ENCODE results near the gene ANKS3. TPM values are rescaled to one million over a fixed set of nuclear protein-coding genes. Genes with fewer than 3 reads are reported as not detected.
"Not testable (repeated sequence)": the region's sequence is repeated elsewhere in the genome, so short reads cannot be mapped to it uniquely, and the experiment has no call there.

Gene ANKS3
- total and polyA plus RNA-seq, 4 donors = 6.3 to 79.5 (median 29.2) TPM

DNA sequence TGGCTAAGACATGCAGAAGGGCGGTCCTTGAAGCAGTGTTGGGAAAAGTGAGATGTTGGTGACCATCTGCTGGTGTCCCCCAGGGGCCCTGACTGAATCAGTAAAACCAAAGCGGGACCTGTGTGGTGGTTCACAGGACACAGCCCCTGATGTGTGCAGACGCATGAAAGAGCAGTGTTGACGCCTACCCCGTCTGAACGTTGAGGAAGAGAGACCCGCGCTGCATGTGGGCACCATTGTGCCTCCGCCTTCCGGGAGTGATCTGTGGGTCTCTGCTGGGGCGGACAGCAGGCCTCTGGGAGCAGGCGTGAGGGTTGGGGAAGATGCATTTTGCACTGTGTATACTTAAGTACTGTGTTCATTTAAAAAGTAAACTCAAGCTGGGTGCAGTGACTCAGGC is 77.8 kb downstream of the ANKS3 start:
- no peak overlapping the region for H3K27ac ChIP-seq (ENCODE audit: low read depth in 1 of 2, low read length in 2 of 2)
- no peak for ATAC-seq (ENCODE audit: low FRiP score)
- H3K4me3 ChIP-seq (ENCODE audit: low read length in 2 of 2) = no peak overlapping the region
- no peaks in the 10 kb centered on the region for H3K4me1 ChIP-seq (ENCODE audit: control insufficient read depth in 1 of 2, insufficient read depth in 2 of 2, low read length in 2 of 2)
- 95% methylated on average over 12 of the region's 12 CpGs for WGBS, 2 donors
- DNase-seq = no peak
- H3K36me3 ChIP-seq (ENCODE audit: control insufficient read depth in 1 of 2, insufficient read depth in 2 of 2, low read length in 1 of 2) = peaks cover 0 to 2% of the 10 kb centered on the region in 2 donors
- no peaks in the 10 kb centered on the region for H3K9me3 ChIP-seq (ENCODE audit: control insufficient read depth, low read length)
- no peaks in the 10 kb centered on the region for H3K27me3 ChIP-seq (ENCODE audit: control insufficient read depth in 1 of 2, insufficient read depth in 2 of 2, low read length in 1 of 2)
- intact Hi-C loops (cut with DNase I) = loop anchor here in 1 of 2 donors (10.0 kb wide), 1 partner anchor 59 kb away; no protein-coding TSS in a partner anchor

DNA sequence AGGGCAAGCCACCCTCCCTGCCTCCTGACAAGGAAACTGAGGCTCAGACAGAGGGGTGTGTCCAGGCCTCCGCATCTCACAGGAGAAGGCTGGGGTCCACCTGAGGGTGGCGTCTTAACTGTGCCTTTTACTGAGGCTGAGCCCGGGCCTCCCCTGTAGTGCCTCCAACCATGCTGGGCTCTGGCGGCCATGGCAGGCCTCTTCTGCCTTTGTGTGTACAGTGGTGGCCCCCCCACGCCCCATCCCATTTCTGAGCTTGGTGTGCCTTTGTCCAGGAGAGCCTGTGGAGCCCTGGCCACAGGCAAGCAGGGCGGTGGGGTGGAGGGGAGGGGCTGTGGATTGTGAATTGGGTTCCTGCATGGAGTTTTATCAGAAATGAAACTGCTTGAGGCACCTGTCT is 78.3 kb downstream of the ANKS3 start:
- no peaks in the 10 kb centered on the region for H3K9me3 ChIP-seq (ENCODE audit: control insufficient read depth, low read length)
- ATAC-seq (ENCODE audit: low FRiP score) = no peak
- H3K27me3 ChIP-seq (ENCODE audit: control insufficient read depth in 1 of 2, insufficient read depth in 2 of 2, low read length in 1 of 2) = no peaks in the 10 kb centered on the region
- 95 to 96% methylated on average over 6 of the region's 6 CpGs for WGBS, 2 donors
- H3K4me1 ChIP-seq (ENCODE audit: control insufficient read depth in 1 of 2, insufficient read depth in 2 of 2, low read length in 2 of 2) = no peaks in the 10 kb centered on the region
- H3K4me3 ChIP-seq (ENCODE audit: low read length in 2 of 2) = no peak overlapping the region
- H3K36me3 ChIP-seq (ENCODE audit: control insufficient read depth in 1 of 2, insufficient read depth in 2 of 2, low read length in 1 of 2) = peaks cover 0 to 2% of the 10 kb centered on the region in 2 donors
- intact Hi-C loops (cut with DNase I) = loop anchor here in 1 of 2 donors (10.0 kb wide), 1 partner anchor 59 kb away; no protein-coding TSS in a partner anchor
- DNase-seq = no peak
- no peak overlapping the region for H3K27ac ChIP-seq (ENCODE audit: low read depth in 1 of 2, low read length in 2 of 2)

GRCh38 chr16:4654964-4655590 is 79.0 kb downstream of the ANKS3 start:
- WGBS, 2 donors = 89 to 90% methylated on average over 12 of the region's 12 CpGs
- DNase-seq (no peak), ATAC-seq (ENCODE audit: low FRiP score) (no peak)
- peaks cover 0 to 2% of the 10 kb centered on the region in 2 donors for H3K36me3 ChIP-seq (ENCODE audit: control insufficient read depth in 1 of 2, insufficient read depth in 2 of 2, low read length in 1 of 2)
- intact Hi-C loops (cut with DNase I) = loop anchor here in 1 of 2 donors (10.0 kb wide), 1 partner anchor 60 kb away; no protein-coding TSS in a partner anchor
- H3K4me1 ChIP-seq (ENCODE audit: control insufficient read depth in 1 of 2, insufficient read depth in 2 of 2, low read length in 2 of 2) = no peaks in the 10 kb centered on the region
- no peak overlapping the region for H3K4me3 ChIP-seq (ENCODE audit: low read length in 2 of 2)
- H3K27me3 ChIP-seq (ENCODE audit: control insufficient read depth in 1 of 2, insufficient read depth in 2 of 2, low read length in 1 of 2) = no peaks in the 10 kb centered on the region
- H3K9me3 ChIP-seq (ENCODE audit: control insufficient read depth, low read length) = no peaks in the 10 kb centered on the region
- no peak overlapping the region for H3K27ac ChIP-seq (ENCODE audit: low read depth in 1 of 2, low read length in 2 of 2)

- WGBS, 2 donors = 68% methylated on average over 16 of the region's 16 CpGs
- H3K27ac ChIP-seq (ENCODE audit: low read depth in 1 of 2, low read length in 2 of 2) = no peak overlapping the region
- ATAC-seq (ENCODE audit: low FRiP score) = no peak
These were observed 79.8 kb downstream of the ANKS3 start for GRCh38 chr16:4654011-4654963.

GRCh38 chr16:4652561-4652960 is 81.5 kb downstream of the ANKS3 start:
- intact Hi-C loops (cut with DNase I) = loop anchor here in 1 of 2 donors (10.0 kb wide), 1 partner anchor 62 kb away; no protein-coding TSS in a partner anchor
- Histone ChIP-seq H3K9me3 (ENCODE audit: control insufficient read depth, low read length) (no peaks in the 10 kb centered on the region), H3K27ac (ENCODE audit: low read depth in 1 of 2, low read length in 2 of 2) (no peak overlapping the region), H3K4me3 (ENCODE audit: low read length in 2 of 2) (no peak overlapping the region), H3K36me3 (ENCODE audit: control insufficient read depth in 1 of 2, insufficient read depth in 2 of 2, low read length in 1 of 2) (peaks cover 0 to 2% of the 10 kb centered on the region in 2 donors), H3K4me1 (ENCODE audit: control insufficient read depth in 1 of 2, insufficient read depth in 2 of 2, low read length in 2 of 2) (no peaks in the 10 kb centered on the region), H3K27me3 (ENCODE audit: control insufficient read depth in 1 of 2, insufficient read depth in 2 of 2, low read length in 1 of 2) (no peaks in the 10 kb centered on the region)
- ATAC-seq (ENCODE audit: low FRiP score) (no peak), DNase-seq (no peak)
- whole genome bisulfite sequencing, 2 donors = 92 to 93% methylated on average over 25 of the region's 25 CpGs

More at GRCh38 chr16:4654011-4654963, 79.8 kb downstream of the ANKS3 start:
- Histone ChIP-seq H3K27me3 (ENCODE audit: control insufficient read depth in 1 of 2, insufficient read depth in 2 of 2, low read length in 1 of 2) (no peaks in the 10 kb centered on the region), H3K36me3 (ENCODE audit: control insufficient read depth in 1 of 2, insufficient read depth in 2 of 2, low read length in 1 of 2) (peaks cover 0 to 2% of the 10 kb centered on the region in 2 donors), H3K9me3 (ENCODE audit: control insufficient read depth, low read length) (no peaks in the 10 kb centered on the region), H3K4me1 (ENCODE audit: control insufficient read depth in 1 of 2, insufficient read depth in 2 of 2, low read length in 2 of 2) (no peaks in the 10 kb centered on the region), H3K4me3 (ENCODE audit: low read length in 2 of 2) (no peak overlapping the region)
- no peak for DNase-seq
- intact Hi-C loops (cut with DNase I) = loop anchor here in 1 of 2 donors (10.0 kb wide), 1 partner anchor 61 kb away; no protein-coding TSS in a partner anchor

DNA sequence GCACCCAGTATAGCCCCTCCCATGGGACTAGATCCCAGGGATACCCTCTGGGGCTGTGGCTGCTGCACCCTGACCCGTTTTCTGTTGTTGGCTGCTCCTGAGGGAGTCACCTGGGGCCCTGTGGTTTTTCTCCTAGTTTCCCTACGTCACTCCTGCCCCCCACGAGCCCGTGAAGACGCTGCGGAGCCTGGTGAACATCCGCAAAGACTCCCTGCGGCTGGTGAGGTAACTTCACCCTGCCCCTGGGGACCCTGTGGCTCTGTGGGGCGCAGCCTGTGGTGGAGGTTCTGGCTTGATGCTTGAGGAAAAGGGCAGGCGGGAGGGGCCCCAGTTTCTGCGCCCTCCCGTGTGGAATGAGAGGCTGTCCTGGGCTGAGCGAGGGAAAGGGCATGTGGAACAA is 82.2 kb downstream of the ANKS3 start:
- H3K27me3 ChIP-seq (ENCODE audit: control insufficient read depth in 1 of 2, insufficient read depth in 2 of 2, low read length in 1 of 2) = no peaks in the 10 kb centered on the region
- no peak for ATAC-seq (ENCODE audit: low FRiP score)
- no peak overlapping the region for H3K27ac ChIP-seq (ENCODE audit: low read depth in 1 of 2, low read length in 2 of 2)
- H3K4me1 ChIP-seq (ENCODE audit: control insufficient read depth in 1 of 2, insufficient read depth in 2 of 2, low read length in 2 of 2) = no peaks in the 10 kb centered on the region
- H3K4me3 ChIP-seq (ENCODE audit: low read length in 2 of 2) = no peak overlapping the region
- intact Hi-C loops (cut with DNase I) = loop anchor here in 1 of 2 donors (10.0 kb wide), 1 partner anchor 63 kb away; no protein-coding TSS in a partner anchor
- WGBS, 2 donors = 91 to 93% methylated on average over 13 of the region's 13 CpGs
- DNase-seq = no peak
- H3K36me3 ChIP-seq (ENCODE audit: control insufficient read depth in 1 of 2, insufficient read depth in 2 of 2, low read length in 1 of 2) = peaks cover 0 to 2% of the 10 kb centered on the region in 2 donors
- H3K9me3 ChIP-seq (ENCODE audit: control insufficient read depth, low read length) = no peaks in the 10 kb centered on the region

DNA sequence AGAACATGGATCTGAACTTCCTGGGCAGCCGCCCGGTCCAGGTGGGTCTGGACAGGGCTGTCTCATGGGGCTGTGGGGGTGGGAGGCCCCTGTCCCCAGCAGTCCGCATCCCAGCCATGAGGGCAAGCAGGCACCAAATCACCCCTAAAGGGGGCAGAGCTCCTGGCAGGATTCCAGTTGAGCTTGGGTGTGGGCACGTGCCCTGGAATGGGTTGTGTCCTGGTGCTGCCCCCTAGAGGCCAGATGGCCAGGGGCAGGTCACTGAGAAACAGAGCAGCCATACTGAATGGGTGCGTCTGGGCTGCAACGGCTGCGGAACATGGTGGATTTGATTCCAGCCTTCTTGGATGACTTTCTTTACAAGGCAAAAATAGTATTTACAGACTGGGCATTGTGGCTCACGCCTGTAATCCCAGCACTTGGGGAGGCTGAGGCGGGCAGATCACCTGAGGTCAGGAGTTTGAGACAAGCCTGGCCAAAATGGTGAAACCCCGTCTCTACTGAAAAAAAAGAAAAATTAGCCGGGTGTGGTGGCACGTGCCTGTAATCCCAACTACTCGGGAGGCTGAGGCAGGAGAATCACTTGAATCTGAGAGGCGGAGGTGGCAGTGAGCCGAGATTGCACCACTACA is 83.5 kb downstream of the ANKS3 start:
- 82 to 85% methylated on average over 15 of the region's 15 CpGs for WGBS, 2 donors
- not testable (repeated sequence) for H3K4me3 ChIP-seq (ENCODE audit: low read length in 2 of 2); H3K9me3 ChIP-seq (ENCODE audit: control insufficient read depth, low read length); H3K27me3 ChIP-seq (ENCODE audit: control insufficient read depth in 1 of 2, insufficient read depth in 2 of 2, low read length in 1 of 2); H3K36me3 ChIP-seq (ENCODE audit: control insufficient read depth in 1 of 2, insufficient read depth in 2 of 2, low read length in 1 of 2); ATAC-seq (ENCODE audit: low FRiP score); H3K4me1 ChIP-seq (ENCODE audit: control insufficient read depth in 1 of 2, insufficient read depth in 2 of 2, low read length in 2 of 2); H3K27ac ChIP-seq (ENCODE audit: low read depth in 1 of 2, low read length in 2 of 2)
- intact Hi-C loops (cut with DNase I) = loop anchor here in 1 of 2 donors (10.0 kb wide), 1 partner anchor 64 kb away; no protein-coding TSS in a partner anchor
- DNase-seq = peak in 1 of 2 donors; percentile 73

DNA sequence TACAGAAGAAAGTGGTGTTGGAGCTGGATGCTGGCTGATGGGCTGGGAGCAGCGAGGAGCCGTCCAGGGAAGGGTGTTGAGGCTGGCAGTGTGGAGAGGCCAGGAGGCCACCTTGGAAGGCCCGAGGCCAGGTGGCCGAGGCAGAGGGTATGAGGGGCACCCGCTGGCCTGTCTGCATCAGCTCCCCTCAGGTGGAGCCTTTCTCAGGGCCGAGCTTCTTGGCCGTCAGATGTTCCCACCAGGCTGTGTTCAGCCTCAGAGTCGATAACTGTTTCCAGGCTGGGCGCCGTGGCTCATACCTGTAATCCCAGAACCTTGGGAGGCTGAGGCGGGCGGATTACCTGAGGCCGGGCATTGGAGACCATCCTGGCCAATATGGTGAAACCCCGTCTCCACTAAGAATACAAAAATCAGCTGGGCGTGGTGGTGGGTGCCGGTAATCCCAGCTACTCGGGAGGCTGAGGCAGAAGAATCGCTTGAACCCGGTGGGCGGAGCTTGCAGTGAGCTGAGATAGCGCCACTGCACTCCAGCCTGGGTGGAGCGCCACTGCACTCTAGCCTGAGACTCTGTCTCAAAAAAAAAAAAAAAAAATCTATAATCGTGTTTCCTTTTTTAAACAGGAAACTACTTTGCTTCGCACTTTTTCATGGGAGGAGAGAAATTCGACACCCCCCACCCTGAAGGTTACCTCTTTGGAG is 84.2 kb downstream of the ANKS3 start:
- intact Hi-C loops (cut with DNase I) = loop anchor here in 1 of 2 donors (10.0 kb wide), 1 partner anchor 65 kb away; no protein-coding TSS in a partner anchor
- WGBS, 2 donors = 94% methylated on average over 25 of the region's 25 CpGs

More for the DNA sequence above, 84.2 kb downstream of the ANKS3 start:
- DNase-seq = no peak
- no peaks in the 10 kb centered on the region for H3K4me1 ChIP-seq (ENCODE audit: control insufficient read depth in 1 of 2, insufficient read depth in 2 of 2, low read length in 2 of 2)
- H3K9me3 ChIP-seq (ENCODE audit: control insufficient read depth, low read length) = no peaks in the 10 kb centered on the region
- H3K27ac ChIP-seq (ENCODE audit: low read depth in 1 of 2, low read length in 2 of 2) = no peak overlapping the region
- H3K4me3 ChIP-seq (ENCODE audit: low read length in 2 of 2) = no peak overlapping the region
- H3K36me3 ChIP-seq (ENCODE audit: control insufficient read depth in 1 of 2, insufficient read depth in 2 of 2, low read length in 1 of 2) = peaks cover 0 to 2% of the 10 kb centered on the region in 2 donors
- H3K27me3 ChIP-seq (ENCODE audit: control insufficient read depth in 1 of 2, insufficient read depth in 2 of 2, low read length in 1 of 2) = no peaks in the 10 kb centered on the region
- ATAC-seq (ENCODE audit: low FRiP score) = no peak
